Ovary (tissue), 9 donors: ENCODE measurements around the gene TMEM39B. TPM values are rescaled to one million over a fixed set of nuclear protein-coding genes. Genes with fewer than 3 reads are reported as not detected.

ENCODE experiments used
- DNase-seq, 5 donors: peaks; one replicate each; pipeline ENCODE4 v3.0.0-alpha.2; 2019 to 2020
- H3K27ac ChIP-seq, 2 donors: fragments of 200-600 bp; one replicate each; pipeline versions ENCODE4 v1.5.1 to v1.8.0; 2019 to 2022
- H3K27me3 ChIP-seq: fragments of 200-600 bp; one replicate; pipeline ENCODE4 v1.8.0; 2022
- H3K36me3 ChIP-seq: fragments of 200-600 bp; sonication (generic); one replicate; pipeline ENCODE4 v1.5.1; 2019
- H3K4me1 ChIP-seq: one replicate; pipeline ENCODE4 v1.8.1; 2013; ENCODE audit warnings: mild to moderate bottlenecking, moderate library complexity; ENCODE audit not compliant: insufficient read depth
- H3K4me3 ChIP-seq: fragments of 200-600 bp; sonication (generic); one replicate; pipeline ENCODE4 v1.5.1; 2017
- H3K9me3 ChIP-seq, 2 donors: fragments of 200-600 bp in 1 of 2; sonication (generic) in 1 of 2; one replicate each; pipeline versions ENCODE4 v1.5.1 to v1.8.1; 2013 to 2019; ENCODE audit warnings: mild to moderate bottlenecking in 1 of 2, moderate library complexity in 1 of 2
- CTCF ChIP-seq, 3 donors: fragments of 450-650 bp in 2 of 3; fragments of 200-600 bp in 1 of 3; IDR thresholded peaks; one replicate each; pipeline versions ENCODE4 v1.5.1 to v1.8.0; 2016 to 2022; ENCODE audit warnings: antibody characterized with exemption in 3 of 3, mild to moderate bottlenecking in 1 of 3
- EP300 ChIP-seq: sonication (generic); formaldehyde crosslinking; IDR thresholded peaks from one replicate; pipeline ENCODE4 v1.6.1; 2017; ENCODE audit warnings: antibody characterized with exemption
- POLR2A ChIP-seq: fragments of 450-650 bp; IDR thresholded peaks from one replicate; pipeline ENCODE4 v1.6.1; 2017; ENCODE audit warnings: antibody characterized with exemption, mild to moderate bottlenecking, moderate library complexity
- WGBS, 3 donors: extraction: QIAGEN DNeasy Blood & Tissue Kit in 1 of 3; methylation state at CpG; one replicate each; pipeline versions ENCODE4 v1.1.5 to v1.1.7; 2013 to 2017; 5-methylcytosine and 5-hydroxymethylcytosine counted together
- intact Hi-C, 4 donors: fragments of 100-400 bp; cut with DNase I; formaldehyde crosslinking; loops; one replicate each; pipeline versions ENCODE4 v1.11.0 to v1.15.1; 2022 to 2023
- microRNA-seq, 3 donors: library from miRNA; unstranded; fragments of <30 nt; microRNA quantifications; one replicate each; pipeline versions ENCODE4 to v1.2.0, GENCODE V29; 2019 to 2020
- polyA plus RNA-seq, 2 donors: library from polyadenylated mRNA; stranded (reverse); fragments of 200-250 nt in 1 of 2; fragments of 350-450 nt in 1 of 2; fragmentation: Illumina TruSeq in 1 of 2; extraction: RNeasy Lipid Tissue Mini Kit (QIAGEN cat#74804) in 1 of 2; gene quantifications; one replicate each; pipeline ENCODE4 v1.2.3, GENCODE V29; 2013 to 2014
- small RNA-seq: library from RNA; depleted of rRNA; stranded (forward); fragments of <200 nt; gene quantifications from one replicate; pipeline ENCODE3, GENCODE V24; 2016
- total RNA-seq, 7 donors: library from RNA; depleted of rRNA in 2 of 7; stranded (reverse); fragments of >200 nt in 2 of 7; fragmentation: NEBNext Ultra II Directional in 3 of 7; extraction: Animal tissue kit (Norgen Biotek cat#: 25700) in 3 of 7; gene quantifications; one replicate each; pipeline versions ENCODE4 v1.1.0 to v1.2.4, GENCODE V29; 2016 to 2023
- donor health status: DM: no; HTN: no; CAD: no; lungs with moderate emphysema.
- donor health status: DM: no; HTN: no; CAD: no.
- donor health status: Bipolar disorder and iron deficiency.
- donor health status: DM: yes; HTN: yes; CAD: no.
- donor health status: DM: no; HTN: no; CAD: no.
- donor health status: DM: yes; HTN: yes; CAD: no.

The TMEM39B gene
- total and polyA plus RNA-seq, 9 donors = 3.0 to 23.5 (median 15.2) TPM

GRCh38 chr1:32150847-32151246, 78.1 kb downstream of the TMEM39B start:
- H3K9me3 ChIP-seq = no peaks in the 10 kb centered on the region
- DNase-seq = no peak
- peaks cover 2% of the 10 kb centered on the region for H3K4me1 ChIP-seq
- TF ChIP-seq EP300 (no peak), CTCF (IDR thresholded peaks at IDR 0.05) (no peak), POLR2A (no peak)
- intact Hi-C loops = no loop called here
- H3K36me3 ChIP-seq = no peaks in the 10 kb centered on the region
- no peaks in the 10 kb centered on the region for H3K27me3 ChIP-seq
- no peak overlapping the region for H3K27ac ChIP-seq
- 61 to 74% (median 62%) methylated on average over 9 of the region's 9 CpGs for WGBS, 3 donors
- no peak overlapping the region for H3K4me3 ChIP-seq

GRCh38 chr1:32151319-32151787, 78.6 kb downstream of the TMEM39B start:
- Histone ChIP-seq H3K4me3 (no peak overlapping the region), H3K36me3 (no peaks in the 10 kb centered on the region), H3K27me3 (no peaks in the 10 kb centered on the region), H3K4me1 (peaks cover 2% of the 10 kb centered on the region), H3K27ac (no peak overlapping the region), H3K9me3 (no peaks in the 10 kb centered on the region)
- 34 to 56% (median 53%) methylated on average over 5 of the region's 5 CpGs for WGBS, 3 donors
- intact Hi-C loops = no loop called here
- TF ChIP-seq CTCF (IDR thresholded peaks at IDR 0.05) (no peak), POLR2A (no peak), EP300 (no peak)
- no peak for DNase-seq

Small RNAs within 50 kb of the gene (microRNA-seq; reads per million reads assigned to microRNA genes)
- gene MIR5585 = 0 reads per million in 3 donors

Small RNAs within 50 kb of the gene (small RNA-seq; reads per million reads assigned to genes)
- gene MIR5585 (not detected), gene RF00017 (not detected)

Other genes starting within 250 kb of the TMEM39B start
- 100 to 1,000 TPM; 207 to 366 (median 249) TPM for gene PTP4A2, start 134.6 kb upstream of the TMEM39B start, total RNA-seq
- 100 to 1,000 TPM in 1 of 2 donors, 10 to 100 TPM in 1; 92.5 to 246 TPM for gene PTP4A2, start 134.6 kb upstream of the TMEM39B start, polyA plus RNA-seq
- 100 to 1,000 TPM in 5 of 7 donors, 10 to 100 TPM in 2; 84.3 to 184 (median 164) TPM for gene KHDRBS1, start 59.1 kb upstream of the TMEM39B start, total RNA-seq
- 100 to 1,000 TPM; 137 to 138 TPM for gene KHDRBS1, start 59.1 kb upstream of the TMEM39B start, polyA plus RNA-seq
- 10 to 100 TPM; 18.4 to 57.7 (median 47.7) TPM for gene KPNA6, start 35.1 kb downstream of the TMEM39B start, total RNA-seq
- gene KPNA6, start 35.1 kb downstream of the TMEM39B start, polyA plus RNA-seq = 10 to 100 TPM in 1 of 2 donors, 1 to 10 TPM in 1; 9.3 to 26.9 TPM
- gene TXLNA, start 106.7 kb downstream of the TMEM39B start, total RNA-seq = 10 to 100 TPM; 24.3 to 71.9 (median 50.0) TPM
- 10 to 100 TPM; 23.9 to 33.2 TPM for gene TXLNA, start 106.7 kb downstream of the TMEM39B start, polyA plus RNA-seq
- gene CCDC28B, start 127.7 kb downstream of the TMEM39B start, total RNA-seq = 1 to 10 TPM; 3.2 to 9.4 (median 6.2) TPM
- 1 to 10 TPM; 2.3 to 6.8 TPM for gene CCDC28B, start 127.7 kb downstream of the TMEM39B start, polyA plus RNA-seq
- gene IQCC, start 132.7 kb downstream of the TMEM39B start, total RNA-seq = 1 to 10 TPM; 2.3 to 3.6 (median 2.6) TPM
- 1 to 10 TPM; 2.3 to 4.7 TPM for gene IQCC, start 132.7 kb downstream of the TMEM39B start, polyA plus RNA-seq
- 10 to 100 TPM in 1 of 7 donors, 1 to 10 TPM in 1, under 1 TPM in 2, not detected in 3; 0.22 to 13.3 (median 0.99) TPM for gene DCDC2B, start 136.2 kb downstream of the TMEM39B start, total RNA-seq
- gene DCDC2B, start 136.2 kb downstream of the TMEM39B start, polyA plus RNA-seq = under 1 TPM in 1 of 2 donors, not detected in 1; 0.05 TPM
- gene TMEM234, start 149.4 kb downstream of the TMEM39B start, total RNA-seq = 10 to 100 TPM; 11.6 to 34.6 (median 24.6) TPM
- 10 to 100 TPM in 1 of 2 donors, 1 to 10 TPM in 1; 9.4 to 13.8 TPM for gene TMEM234, start 149.4 kb downstream of the TMEM39B start, polyA plus RNA-seq
- 100 to 1,000 TPM; 140 to 194 (median 161) TPM for gene EIF3I, start 149.5 kb downstream of the TMEM39B start, total RNA-seq
- gene EIF3I, start 149.5 kb downstream of the TMEM39B start, polyA plus RNA-seq = 100 to 1,000 TPM; 189 to 272 TPM
- gene FAM167B, start 174.3 kb downstream of the TMEM39B start, total RNA-seq = 1 to 10 TPM in 6 of 7 donors, not detected in 1; 1.5 to 7.8 (median 3.6) TPM
- 1 to 10 TPM; 2.3 to 3.4 TPM for gene FAM167B, start 174.3 kb downstream of the TMEM39B start, polyA plus RNA-seq
- 1 to 10 TPM in 3 of 7 donors, under 1 TPM in 4; 0.35 to 1.4 (median 0.92) TPM for gene LCK, start 178.3 kb downstream of the TMEM39B start, total RNA-seq
- gene LCK, start 178.3 kb downstream of the TMEM39B start, polyA plus RNA-seq = 1 to 10 TPM in 1 of 2 donors, under 1 TPM in 1; 0.69 to 2.8 TPM
- gene HDAC1, start 219.1 kb downstream of the TMEM39B start, total RNA-seq = 100 to 1,000 TPM in 1 of 7 donors, 10 to 100 TPM in 6; 52.9 to 107 (median 89.2) TPM
- gene HDAC1, start 219.1 kb downstream of the TMEM39B start, polyA plus RNA-seq = 100 to 1,000 TPM in 1 of 2 donors, 10 to 100 TPM in 1; 66.7 to 101 TPM